WTC11 (cell line): ENCODE measurements around the gene PTPMT1.

Source experiments
- AFF4 ChIP-seq: sonication (generic); formaldehyde crosslinking; IDR thresholded peaks from 2 replicates; pipeline ENCODE4 v1.8.1; 2023; ENCODE audit warnings: mild to moderate bottlenecking, missing genetic modification reagents, borderline replicate concordance
- ATF2 ChIP-seq: sonication (generic); formaldehyde crosslinking; IDR thresholded peaks from 2 replicates; pipeline ENCODE4 v1.8.1; 2022; ENCODE audit warnings: low read depth, missing genetic modification reagents, borderline replicate concordance
- ELF4 ChIP-seq: sonication (generic); formaldehyde crosslinking; IDR thresholded peaks from 2 replicates; pipeline ENCODE4 v1.8.1; 2022; ENCODE audit warnings: low read depth, mild to moderate bottlenecking, moderate library complexity, missing genetic modification reagents
- EMX1 ChIP-seq: fragments of 250-450 bp; sonication (Bioruptor Pico); IDR thresholded peaks from 2 replicates; pipeline ENCODE4 v1.8.0; 2021; ENCODE audit warnings: mild to moderate bottlenecking
- IRF2 ChIP-seq: sonication (generic); formaldehyde crosslinking; IDR thresholded peaks from 2 replicates; pipeline ENCODE4 v1.8.0; 2022; ENCODE audit warnings: low read depth, missing genetic modification reagents, borderline replicate concordance
- MAX ChIP-seq: sonication (generic); formaldehyde crosslinking; IDR thresholded peaks from 2 replicates; pipeline ENCODE4 v1.8.0; 2022; ENCODE audit warnings: mild to moderate bottlenecking, missing genetic modification reagents
- ZNF219 ChIP-seq: sonication (generic); formaldehyde crosslinking; IDR thresholded peaks from 2 replicates; pipeline ENCODE4 v1.8.0; 2023; ENCODE audit warnings: missing genetic modification reagents, mild to moderate bottlenecking, borderline replicate concordance
- ZNF416 ChIP-seq: fragments of 250-450 bp; sonication (Bioruptor Pico); IDR thresholded peaks from 2 replicates; pipeline ENCODE4 v1.9.0; 2021; ENCODE audit warnings: mild to moderate bottlenecking, inconsistent platforms
- ZNF423 ChIP-seq: fragments of 250-450 bp; sonication (Bioruptor Pico); IDR thresholded peaks from 2 replicates; pipeline ENCODE4 v2.1.2; 2022; ENCODE audit warnings: mild to moderate bottlenecking, moderate library complexity
- TF ChIP-seq, protein P1 (sequence below): fragments of 200-600 bp; IDR thresholded peaks from 2 replicates; pipeline ENCODE4 v1.8.0; 2022; ENCODE audit warnings: antibody characterized with exemption
- TF ChIP-seq, protein P2 (sequence below): sonication (generic); formaldehyde crosslinking; IDR thresholded peaks from 2 replicates; pipeline ENCODE4 v1.8.1; 2022; ENCODE audit warnings: missing genetic modification reagents, borderline replicate concordance
- TF ChIP-seq, protein P3 (sequence below): sonication (generic); formaldehyde crosslinking; IDR thresholded peaks from 2 replicates; pipeline ENCODE4 v1.8.0; 2023; ENCODE audit warnings: mild to moderate bottlenecking, missing genetic modification reagents

GRCh38 chr11:47620836-47621378 lies 55.5 kb downstream of the PTPMT1 start:
- no peak for TF ChIP-seq EMX1 (CRISPR knock-in tag)
- TF ChIP-seq, protein P1, sequence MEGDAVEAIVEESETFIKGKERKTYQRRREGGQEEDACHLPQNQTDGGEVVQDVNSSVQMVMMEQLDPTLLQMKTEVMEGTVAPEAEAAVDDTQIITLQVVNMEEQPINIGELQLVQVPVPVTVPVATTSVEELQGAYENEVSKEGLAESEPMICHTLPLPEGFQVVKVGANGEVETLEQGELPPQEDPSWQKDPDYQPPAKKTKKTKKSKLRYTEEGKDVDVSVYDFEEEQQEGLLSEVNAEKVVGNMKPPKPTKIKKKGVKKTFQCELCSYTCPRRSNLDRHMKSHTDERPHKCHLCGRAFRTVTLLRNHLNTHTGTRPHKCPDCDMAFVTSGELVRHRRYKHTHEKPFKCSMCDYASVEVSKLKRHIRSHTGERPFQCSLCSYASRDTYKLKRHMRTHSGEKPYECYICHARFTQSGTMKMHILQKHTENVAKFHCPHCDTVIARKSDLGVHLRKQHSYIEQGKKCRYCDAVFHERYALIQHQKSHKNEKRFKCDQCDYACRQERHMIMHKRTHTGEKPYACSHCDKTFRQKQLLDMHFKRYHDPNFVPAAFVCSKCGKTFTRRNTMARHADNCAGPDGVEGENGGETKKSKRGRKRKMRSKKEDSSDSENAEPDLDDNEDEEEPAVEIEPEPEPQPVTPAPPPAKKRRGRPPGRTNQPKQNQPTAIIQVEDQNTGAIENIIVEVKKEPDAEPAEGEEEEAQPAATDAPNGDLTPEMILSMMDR = no peak
- TF ChIP-seq, protein P2, sequence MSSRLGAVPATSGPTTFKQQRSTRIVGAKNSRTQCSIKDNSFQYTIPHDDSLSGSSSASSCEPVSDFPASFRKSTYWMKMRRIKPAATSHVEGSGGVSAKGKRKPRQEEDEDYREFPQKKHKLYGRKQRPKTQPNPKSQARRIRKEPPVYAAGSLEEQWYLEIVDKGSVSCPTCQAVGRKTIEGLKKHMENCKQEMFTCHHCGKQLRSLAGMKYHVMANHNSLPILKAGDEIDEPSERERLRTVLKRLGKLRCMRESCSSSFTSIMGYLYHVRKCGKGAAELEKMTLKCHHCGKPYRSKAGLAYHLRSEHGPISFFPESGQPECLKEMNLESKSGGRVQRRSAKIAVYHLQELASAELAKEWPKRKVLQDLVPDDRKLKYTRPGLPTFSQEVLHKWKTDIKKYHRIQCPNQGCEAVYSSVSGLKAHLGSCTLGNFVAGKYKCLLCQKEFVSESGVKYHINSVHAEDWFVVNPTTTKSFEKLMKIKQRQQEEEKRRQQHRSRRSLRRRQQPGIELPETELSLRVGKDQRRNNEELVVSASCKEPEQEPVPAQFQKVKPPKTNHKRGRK (CRISPR knock-in tag) = no peak
- no peak for TF ChIP-seq ELF4
- TF ChIP-seq ZNF423 (CRISPR knock-in tag) = no peak
- no peak for TF ChIP-seq MAX (CRISPR knock-in tag)
- no peak for TF ChIP-seq ZNF219 (CRISPR knock-in tag)
- TF ChIP-seq AFF4 = no peak
- no peak for TF ChIP-seq IRF2 (CRISPR knock-in tag)
- TF ChIP-seq, protein P3, sequence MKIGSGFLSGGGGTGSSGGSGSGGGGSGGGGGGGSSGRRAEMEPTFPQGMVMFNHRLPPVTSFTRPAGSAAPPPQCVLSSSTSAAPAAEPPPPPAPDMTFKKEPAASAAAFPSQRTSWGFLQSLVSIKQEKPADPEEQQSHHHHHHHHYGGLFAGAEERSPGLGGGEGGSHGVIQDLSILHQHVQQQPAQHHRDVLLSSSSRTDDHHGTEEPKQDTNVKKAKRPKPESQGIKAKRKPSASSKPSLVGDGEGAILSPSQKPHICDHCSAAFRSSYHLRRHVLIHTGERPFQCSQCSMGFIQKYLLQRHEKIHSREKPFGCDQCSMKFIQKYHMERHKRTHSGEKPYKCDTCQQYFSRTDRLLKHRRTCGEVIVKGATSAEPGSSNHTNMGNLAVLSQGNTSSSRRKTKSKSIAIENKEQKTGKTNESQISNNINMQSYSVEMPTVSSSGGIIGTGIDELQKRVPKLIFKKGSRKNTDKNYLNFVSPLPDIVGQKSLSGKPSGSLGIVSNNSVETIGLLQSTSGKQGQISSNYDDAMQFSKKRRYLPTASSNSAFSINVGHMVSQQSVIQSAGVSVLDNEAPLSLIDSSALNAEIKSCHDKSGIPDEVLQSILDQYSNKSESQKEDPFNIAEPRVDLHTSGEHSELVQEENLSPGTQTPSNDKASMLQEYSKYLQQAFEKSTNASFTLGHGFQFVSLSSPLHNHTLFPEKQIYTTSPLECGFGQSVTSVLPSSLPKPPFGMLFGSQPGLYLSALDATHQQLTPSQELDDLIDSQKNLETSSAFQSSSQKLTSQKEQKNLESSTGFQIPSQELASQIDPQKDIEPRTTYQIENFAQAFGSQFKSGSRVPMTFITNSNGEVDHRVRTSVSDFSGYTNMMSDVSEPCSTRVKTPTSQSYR = no peak
- TF ChIP-seq ZNF416 (CRISPR knock-in tag) = no peak
- TF ChIP-seq ATF2 (CRISPR knock-in tag) = no peak
